ENCODE measurements around the gene PAX5.

DNA sequence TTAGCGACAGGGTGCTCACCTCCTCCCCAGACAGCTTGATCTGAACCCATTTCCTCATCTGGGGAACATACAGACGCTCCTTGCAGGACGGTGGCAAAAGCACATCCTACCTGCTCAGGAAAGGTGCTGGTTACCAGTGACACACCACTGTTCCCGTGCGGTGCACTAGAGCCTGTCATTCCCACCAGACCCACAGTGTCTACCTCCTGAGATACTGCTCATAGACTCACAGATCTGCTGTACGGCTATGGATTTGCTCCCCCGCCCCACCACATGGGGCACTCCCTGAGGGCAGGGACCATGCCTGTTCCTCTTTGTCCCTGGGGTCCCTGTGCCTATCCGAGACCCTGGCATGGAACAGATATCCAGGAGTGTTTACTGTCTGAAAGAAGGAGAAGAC is 208.9 kb downstream of the PAX5 start:
- TF ChIP-seq, protein P1, sequence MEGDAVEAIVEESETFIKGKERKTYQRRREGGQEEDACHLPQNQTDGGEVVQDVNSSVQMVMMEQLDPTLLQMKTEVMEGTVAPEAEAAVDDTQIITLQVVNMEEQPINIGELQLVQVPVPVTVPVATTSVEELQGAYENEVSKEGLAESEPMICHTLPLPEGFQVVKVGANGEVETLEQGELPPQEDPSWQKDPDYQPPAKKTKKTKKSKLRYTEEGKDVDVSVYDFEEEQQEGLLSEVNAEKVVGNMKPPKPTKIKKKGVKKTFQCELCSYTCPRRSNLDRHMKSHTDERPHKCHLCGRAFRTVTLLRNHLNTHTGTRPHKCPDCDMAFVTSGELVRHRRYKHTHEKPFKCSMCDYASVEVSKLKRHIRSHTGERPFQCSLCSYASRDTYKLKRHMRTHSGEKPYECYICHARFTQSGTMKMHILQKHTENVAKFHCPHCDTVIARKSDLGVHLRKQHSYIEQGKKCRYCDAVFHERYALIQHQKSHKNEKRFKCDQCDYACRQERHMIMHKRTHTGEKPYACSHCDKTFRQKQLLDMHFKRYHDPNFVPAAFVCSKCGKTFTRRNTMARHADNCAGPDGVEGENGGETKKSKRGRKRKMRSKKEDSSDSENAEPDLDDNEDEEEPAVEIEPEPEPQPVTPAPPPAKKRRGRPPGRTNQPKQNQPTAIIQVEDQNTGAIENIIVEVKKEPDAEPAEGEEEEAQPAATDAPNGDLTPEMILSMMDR (tag by site-specific recombination; IDR thresholded peaks at IDR 0.05) = no peak
- TF ChIP-seq ZBTB1 (tag by site-specific recombination; IDR thresholded peaks at IDR 0.05) (no peak), ZNF792 (tag by site-specific recombination; IDR thresholded peaks at IDR 0.05) (no peak), HOXC10 (CRISPR knock-in tag; IDR thresholded peaks at IDR 0.05) (no peak)

All from HEK293 (cell line).